SU-DHL-6 (cell line): ENCODE results near the gene EMP3.

Experiments used
- CTCF ChIP-seq: fragments of 200-600 bp; sonication (generic); IDR thresholded peaks from one replicate; pipeline ENCODE4 v1.5.1; 2017; ENCODE audit warnings: antibody characterized with exemption, mild to moderate bottlenecking, low read length, moderate library complexity; ENCODE audit not compliant: insufficient read depth, poor library complexity, severe bottlenecking
- EZH2phosphoT487 ChIP-seq: fragments of 200-600 bp; sonication (generic), shearing (Covaris generic); conservative IDR thresholded peaks from 2 replicates; pipeline ENCODE4 v1.6.1; 2018; ENCODE audit warnings: mild to moderate bottlenecking, antibody characterized with exemption, low read length, moderate library complexity, mixed read lengths

GRCh38 chr19:48311384-48311783 lies 14.0 kb upstream of the EMP3 start:
- no peak for TF ChIP-seq CTCF
- TF ChIP-seq EZH2phosphoT487 = no peak
